K562 (cell line): Measurements from ENCODE around the gene LARP4B. TPM values are rescaled to one million over a fixed set of nuclear protein-coding genes. Genes with fewer than 3 reads are reported as not detected.
A peak's percentile ranks its signal among the peaks of the same experiment; 100 is the strongest.

ENCODE experiments used
- ATAC-seq: fragments of 200-7000 bp; cut with Tn5 transposase; 3 replicates; pipeline ENCODE4 v1.9.1; 2020; ENCODE audit warnings: moderate library complexity
- BruUV-seq: library from RNA; stranded (reverse); fragments of 400-500 nt; replicated peaks from 2 replicates; lab custom pipeline; 2021; lab: Mats Ljungman, UMichigan
- CTCF ChIA-PET: fragments of 300-600 bp; formaldehyde crosslinking; extraction: SDS; loops from one replicate; lab custom pipeline; 2021; ENCODE audit warnings: low intra/inter-chr PET ratio; lab: Yijun Ruan, JAX
- POLR2A ChIA-PET: fragments of 300-600, 350-650 bp; sonication (Branson Sonifier 250); formaldehyde crosslinking; extraction: SDS; loops from one replicate; lab custom pipeline; 2021; ENCODE audit warnings: antibody characterized with exemption, inconsistent platforms; lab: Yijun Ruan, JAX
- DNase-seq, 4 experiments: peaks; one replicate each; pipeline versions ENCODE4 v3.0.0 to v3.0.0-alpha.2; 2011 to 2018; ENCODE audit warnings: low spot score in 3 of 4, mixed read lengths in 3 of 4; ENCODE audit errors: extremely low read depth in 1 of 4
- FAIRE-seq: peaks from 2 replicates; lab custom pipeline; 2011; peaks lifted over from hg19 to GRCh38; lab: Jason Lieb, UNC
- H2AFZ ChIP-seq: 2 replicates; pipeline ENCODE4 v1.6.0; 2011; ENCODE audit warnings: low read depth, low read length, control low read depth, inconsistent platforms
- H3K27ac ChIP-seq: fragments of 200-600 bp; 3 replicates; pipeline ENCODE4 v1.8.0; 2011; ENCODE audit warnings: low read depth, mild to moderate bottlenecking, control low read depth, inconsistent platforms, low read length, moderate library complexity, mixed read lengths; ENCODE audit errors: extremely low read depth
- H3K27me3 ChIP-seq, 2 experiments: fragments of 300-600 bp in 1 of 2; 2 replicates in 1 of 2; 3 replicates in 1 of 2; pipeline versions ENCODE4 v1.6.0 to v1.8.0; 2011; ENCODE audit warnings: inconsistent platforms in 2 of 2, low read length in 2 of 2, mild to moderate bottlenecking in 1 of 2, mixed read lengths in 1 of 2, moderate library complexity in 1 of 2; ENCODE audit not compliant: control insufficient read depth in 2 of 2, insufficient read depth in 2 of 2
- H3K36me3 ChIP-seq: fragments of 300-600 bp; 3 replicates; pipeline ENCODE4 v1.8.0; 2011; ENCODE audit warnings: mild to moderate bottlenecking, low read length, inconsistent platforms; ENCODE audit not compliant: control insufficient read depth, insufficient read depth
- H3K4me1 ChIP-seq, 2 experiments: fragments of 200-600 bp in 1 of 2; replicated peaks in 1 of 2; 2 replicates in 1 of 2; 3 replicates in 1 of 2; pipeline versions ENCODE4 v1.5.1 to v1.8.0; 2011; ENCODE audit warnings: inconsistent platforms in 2 of 2, low read length in 2 of 2, mild to moderate bottlenecking in 1 of 2, mixed read lengths in 1 of 2, moderate library complexity in 1 of 2; ENCODE audit not compliant: control insufficient read depth in 2 of 2, insufficient read depth in 2 of 2
- H3K4me2 ChIP-seq: 2 replicates; pipeline ENCODE4 v1.6.1; 2011; ENCODE audit warnings: low read length, control low read depth, inconsistent platforms, mixed read lengths; ENCODE audit not compliant: insufficient read depth
- H3K4me3 ChIP-seq: fragments of 200-600 bp; sonication (generic), shearing (Covaris generic); 2 replicates; pipeline ENCODE4 v1.5.1; 2016; ENCODE audit warnings: control low read depth, inconsistent platforms
- H3K79me2 ChIP-seq: fragments of 200-600 bp; 3 replicates; pipeline ENCODE4 v1.8.0; 2011; ENCODE audit warnings: low read length, inconsistent platforms; ENCODE audit not compliant: control insufficient read depth, insufficient read depth
- H3K9ac ChIP-seq, 2 experiments: 2 replicates each; pipeline versions ENCODE4 v1.6.0 to v1.6.1; 2011; ENCODE audit warnings: low read depth in 2 of 2, low read length in 2 of 2, control low read depth in 1 of 2, inconsistent platforms in 1 of 2, mild to moderate bottlenecking in 1 of 2, mixed read lengths in 1 of 2; ENCODE audit not compliant: insufficient read depth in 1 of 2
- H3K9me1 ChIP-seq: one replicate; pipeline ENCODE4 v1.6.0; 2011; ENCODE audit warnings: inconsistent platforms, mild to moderate bottlenecking, low read length, moderate library complexity; ENCODE audit not compliant: control insufficient read depth, insufficient read depth
- H3K9me3 ChIP-seq: replicated peaks from 2 replicates; pipeline ENCODE4 v1.5.1; 2011; ENCODE audit warnings: low read depth, low read length, inconsistent platforms; ENCODE audit not compliant: control insufficient read depth, insufficient read depth
- H4K20me1 ChIP-seq: replicated peaks from 2 replicates; pipeline ENCODE4 v1.6.1; 2011; ENCODE audit warnings: low read length, inconsistent platforms, mixed read lengths; ENCODE audit not compliant: control insufficient read depth, insufficient read depth
- BCLAF1 ChIP-seq, 2 experiments: fragments of 450-650 bp in 1 of 2; IDR thresholded peaks; 2 replicates each; pipeline ENCODE4 v1.6.1; 2011 to 2017; ENCODE audit warnings: low read depth in 2 of 2, antibody characterized with exemption in 1 of 2, borderline replicate concordance in 1 of 2, low read length in 1 of 2, mild to moderate bottlenecking in 1 of 2, mixed read lengths in 1 of 2; ENCODE audit not compliant: control insufficient read depth in 1 of 2
- COPS2 ChIP-seq: fragments of 450-650 bp; conservative IDR thresholded peaks from 2 replicates; pipeline ENCODE4 v1.6.1; 2016; ENCODE audit warnings: mild to moderate bottlenecking, moderate library complexity
- ELF2 ChIP-seq: fragments of 250-450 bp; sonication (Bioruptor Pico); IDR thresholded peaks from 2 replicates; pipeline ENCODE4 v1.5.0; 2021; ENCODE audit warnings: mild to moderate bottlenecking
- KDM4B ChIP-seq, 2 experiments: fragments of 450-650 bp in 1 of 2; sonication (generic) in 1 of 2; IDR thresholded peaks; 2 replicates each; pipeline ENCODE4 v1.6.1; 2016 to 2017; ENCODE audit warnings: borderline replicate concordance in 2 of 2, antibody characterized with exemption in 1 of 2, low read depth in 1 of 2, mild to moderate bottlenecking in 1 of 2
- MAFG ChIP-seq: fragments of 450-650 bp; conservative IDR thresholded peaks from 2 replicates; pipeline ENCODE4 v1.6.1; 2016; ENCODE audit warnings: missing genetic modification characterization, missing compliant biosample characterization
- TARDBP ChIP-seq: fragments of 450-650 bp; IDR thresholded peaks from 2 replicates; pipeline ENCODE4 v1.6.1; 2016
- ZBTB34 ChIP-seq: fragments of 250-450 bp; sonication (Bioruptor Pico); IDR thresholded peaks from 2 replicates; pipeline ENCODE4 v1.8.0; 2021; ENCODE audit warnings: mild to moderate bottlenecking, moderate library complexity
- ZMIZ1 ChIP-seq, 2 experiments: fragments of 150-350 bp in 1 of 2; IDR thresholded peaks; 2 replicates each; pipeline ENCODE4 v1.6.1; 2012 to 2016; ENCODE audit warnings: low read depth in 2 of 2, low read length in 2 of 2, mild to moderate bottlenecking in 1 of 2, moderate library complexity in 1 of 2
- ZNF324 ChIP-seq: fragments of 250-450 bp; sonication (Bioruptor Pico); IDR thresholded peaks from 2 replicates; pipeline ENCODE4 v1.4.0; 2020; ENCODE audit warnings: mild to moderate bottlenecking
- WGBS: fragments of 100-300 bp; shearing (Covaris generic); methylation state at CpG from one replicate; pipeline ENCODE4 v1.1.6; 2016; ENCODE audit warnings: low coverage, mixed read lengths; ENCODE audit not compliant: insufficient coverage; ENCODE audit errors: missing lambda C conversion rate; 5-methylcytosine and 5-hydroxymethylcytosine counted together
- in situ Hi-C: fragments of 300-500 bp; cut with MboI; formaldehyde crosslinking; loops from 4 replicates; pipeline ENCODE4 v1.15.0; 2018; ENCODE audit warnings: inconsistent platforms, mixed read lengths
- intact Hi-C: fragments of 100-400 bp; cut with micrococcal nuclease; formaldehyde crosslinking; loops from 2 replicates; pipeline ENCODE4 v1.14.2; 2022
- polyA plus RNA-seq, 8 experiments: library from polyadenylated mRNA; depleted of rRNA in 4 of 8; stranded (reverse) in 5 of 8; unstranded in 3 of 8; fragments of >200 nt; fragmentation: Nextera tagmentation in 2 of 8; fragmentation: Illumina TruSeq in 1 of 8; extraction: Ambion mirVana in 2 of 8; extraction: Trizol in 1 of 8; gene quantifications; 2 replicates each; pipeline versions ENCODE4 v1.2.1 to v1.2.3, GENCODE V29; 2011 to 2014; ENCODE audit warnings: inconsistent platforms in 1 of 8, missing spikeins in 1 of 8
- total RNA-seq, 7 experiments: library from RNA; depleted of rRNA in 6 of 7; stranded (reverse); fragments of >200 nt in 6 of 7; fragmentation: Illumina TruSeq in 2 of 7; extraction: Trizol in 2 of 7; gene quantifications; 2 replicates each; pipeline versions ENCODE4 v1.2.1 to v1.2.3, GENCODE V29; 2011 to 2021; ENCODE audit warnings: low replicate concordance in 1 of 7
- TF ChIP-seq, protein P1 (sequence below): fragments of 200-800 bp; sonication (Bioruptor generic); IDR thresholded peaks from 2 replicates; pipeline ENCODE4 v1.6.1; 2017; ENCODE audit warnings: missing genetic modification characterization, missing compliant biosample characterization

The LARP4B gene
- total and polyA plus RNA-seq, 9 of the 15 experiments (the other 6 are each of a cell fraction or from before 2014, with no cell fraction given): 11.8 to 130 (median 42.6) TPM

- no peak for ATAC-seq
- H3K9me3 ChIP-seq: no peaks in the 10 kb centered on the region
- peaks cover 25% of the 10 kb centered on the region for H4K20me1 ChIP-seq
- H3K36me3 ChIP-seq: peaks cover 21% of the 10 kb centered on the region
- no peak for DNase-seq
- ChIA-PET POLR2A (interaction anchor here (1.2 kb wide), 1 partner anchor 9 kb away, joined by 3 read pairs; no protein-coding TSS in a partner anchor), CTCF (no interaction called here)
- H3K4me2 ChIP-seq: peak overlapping the region; percentile 67
- H3K4me3 ChIP-seq: peak overlapping the region; percentile 51
- peaks cover 39% of the 10 kb centered on the region for H3K79me2 ChIP-seq
- peaks cover 18 to 21% of the 10 kb centered on the region in 2 experiments for H3K4me1 ChIP-seq
- no peak for FAIRE-seq
- intact Hi-C loops (loop anchor here (5.0 to 10.0 kb wide), 2 partner anchors 55 to 122 kb away; partner anchors contain the start of genes GTPBP4 and WDR37), in situ Hi-C loops (loop anchor here (5.0 kb wide), 1 partner anchor 55 kb away; the partner anchor contains the start of gene GTPBP4)
- no peaks in the 10 kb centered on the region for H3K27me3 ChIP-seq
- BruUV-seq: no TSS peak
- H3K9ac ChIP-seq: 0 out of 4 replicates have a peak overlapping the region, but pooled peaks of 1 of the 2 experiments have one; percentile 36
- 83% methylated on average over 7 of the region's 28 CpGs for WGBS
- no peak overlapping the region for H2AFZ ChIP-seq
- H3K27ac ChIP-seq: peak overlapping the region; percentile 85; the same call in 1 of the 3 replicates
- no peaks in the 10 kb centered on the region for H3K9me1 ChIP-seq
- TF ChIP-seq ZNF324 (CRISPR knock-in tag) (no peak), MAFG (tag) (no peak), TARDBP (no peak), ZBTB34 (CRISPR knock-in tag) (no peak), COPS2 (no peak), BCLAF1 (IDR thresholded peaks at IDR 0.05; ENCODE audit: borderline replicate concordance in 1 of 2, control insufficient read depth in 1 of 2, low read depth in 2 of 2, low read length in 1 of 2) (no peak), ELF2 (CRISPR knock-in tag) (no peak), KDM4B (IDR thresholded peaks at IDR 0.05; ENCODE audit: borderline replicate concordance in 2 of 2, low read depth in 1 of 2) (no peak), ZMIZ1 (IDR thresholded peaks at IDR 0.05; ENCODE audit: low read depth in 2 of 2, low read length in 2 of 2) (no peak)
- TF ChIP-seq, protein P1, sequence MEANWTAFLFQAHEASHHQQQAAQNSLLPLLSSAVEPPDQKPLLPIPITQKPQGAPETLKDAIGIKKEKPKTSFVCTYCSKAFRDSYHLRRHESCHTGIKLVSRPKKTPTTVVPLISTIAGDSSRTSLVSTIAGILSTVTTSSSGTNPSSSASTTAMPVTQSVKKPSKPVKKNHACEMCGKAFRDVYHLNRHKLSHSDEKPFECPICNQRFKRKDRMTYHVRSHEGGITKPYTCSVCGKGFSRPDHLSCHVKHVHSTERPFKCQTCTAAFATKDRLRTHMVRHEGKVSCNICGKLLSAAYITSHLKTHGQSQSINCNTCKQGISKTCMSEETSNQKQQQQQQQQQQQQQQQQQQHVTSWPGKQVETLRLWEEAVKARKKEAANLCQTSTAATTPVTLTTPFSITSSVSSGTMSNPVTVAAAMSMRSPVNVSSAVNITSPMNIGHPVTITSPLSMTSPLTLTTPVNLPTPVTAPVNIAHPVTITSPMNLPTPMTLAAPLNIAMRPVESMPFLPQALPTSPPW (CRISPR knock-in tag): no peak
These were observed 1.1 kb upstream of the LARP4B start for GRCh38 chr10:932589-932988.
